HepG2 (cell line): ENCODE results near the gene CBLN1. TPM values are rescaled to one million over a fixed set of nuclear protein-coding genes. Genes with fewer than 3 reads are reported as not detected.

Experiments used
- ATAC-seq: fragments of 200-7000 bp; cut with Tn5 transposase; 3 replicates; pipeline ENCODE4 v1.9.1; 2020; ENCODE audit warnings: mild to moderate bottlenecking, moderate library complexity
- BruUV-seq: library from RNA; stranded (reverse); fragments of 400-500 nt; replicated peaks from 2 replicates; lab custom pipeline; 2021; lab: Mats Ljungman, UMichigan
- CTCF ChIA-PET: fragments of 300-600 bp; formaldehyde crosslinking; extraction: SDS; loops from one replicate; lab custom pipeline; 2021; ENCODE audit warnings: low total read pairs, inconsistent platforms, low intra/inter-chr PET ratio; lab: Yijun Ruan, JAX
- POLR2A ChIA-PET: fragments of 350-600 bp; sonication (Branson Sonifier 250); formaldehyde crosslinking; loops from one replicate; lab custom pipeline; 2020; ENCODE audit warnings: antibody characterized with exemption, inconsistent platforms; lab: Yijun Ruan, JAX
- DNase-seq: peaks from one replicate; pipeline ENCODE4 v3.0.0-alpha.2; 2015; ENCODE audit warnings: low spot score
- FAIRE-seq: peaks from 3 replicates; lab custom pipeline; 2011; peaks lifted over from hg19 to GRCh38; lab: Jason Lieb, UNC
- H2AFZ ChIP-seq: one replicate; pipeline ENCODE4 v1.6.1; 2011; ENCODE audit warnings: low read length, inconsistent platforms
- H3K27ac ChIP-seq: fragments of 300-600 bp; 3 replicates; pipeline ENCODE4 v1.8.0; 2011; ENCODE audit warnings: mixed run types, mild to moderate bottlenecking, mixed read lengths, low read length, inconsistent platforms; ENCODE audit not compliant: insufficient read depth; ENCODE audit errors: extremely low read length
- H3K27me3 ChIP-seq, 2 experiments: fragments of 200-600 bp in 1 of 2; 2 replicates in 1 of 2; 3 replicates in 1 of 2; pipeline versions ENCODE4 v1.6.0 to v1.8.0; 2011; ENCODE audit warnings: low read length in 2 of 2, mild to moderate bottlenecking in 2 of 2, moderate library complexity in 2 of 2, inconsistent platforms in 1 of 2; ENCODE audit not compliant: insufficient read depth in 2 of 2, control insufficient read depth in 1 of 2
- H3K36me3 ChIP-seq, 2 experiments: fragments of 200-600 bp in 1 of 2; replicated peaks in 1 of 2; 2 replicates in 1 of 2; 3 replicates in 1 of 2; pipeline versions ENCODE4 v1.5.1 to v1.8.0; 2011; ENCODE audit warnings: low read length in 2 of 2, inconsistent platforms in 1 of 2; ENCODE audit not compliant: insufficient read depth in 2 of 2, control insufficient read depth in 1 of 2
- H3K4me1 ChIP-seq: 2 replicates; pipeline ENCODE4 v1.5.1; 2012; ENCODE audit warnings: low read length, inconsistent platforms; ENCODE audit not compliant: insufficient read depth
- H3K4me2 ChIP-seq: 2 replicates; pipeline ENCODE4 v1.6.0; 2011; ENCODE audit warnings: low read depth, low read length, inconsistent platforms
- H3K4me3 ChIP-seq, 3 experiments: fragments of 200-600 bp in 1 of 3; sonication (generic), shearing (Covaris generic) in 1 of 3; replicated peaks in 1 of 3; 2 replicates each; pipeline ENCODE4 v1.5.1; 2011 to 2016; ENCODE audit warnings: low read length in 3 of 3, inconsistent platforms in 2 of 3, low read depth in 2 of 3, mild to moderate bottlenecking in 2 of 3, control low read depth in 1 of 3, mixed read lengths in 1 of 3; ENCODE audit not compliant: insufficient read depth in 1 of 3
- H3K79me2 ChIP-seq: one replicate; pipeline ENCODE4 v1.6.1; 2011; ENCODE audit warnings: low read length, inconsistent platforms; ENCODE audit not compliant: insufficient read depth
- H3K9ac ChIP-seq: 2 replicates; pipeline ENCODE4 v1.6.0; 2011; ENCODE audit warnings: mild to moderate bottlenecking, low read depth, low read length, inconsistent platforms; ENCODE audit not compliant: insufficient read depth
- H3K9me3 ChIP-seq: 2 replicates; pipeline ENCODE4 v1.5.1; 2012; ENCODE audit warnings: mild to moderate bottlenecking, low read length
- H4K20me1 ChIP-seq: 2 replicates; pipeline ENCODE4 v1.6.0; 2011; ENCODE audit warnings: inconsistent platforms, mild to moderate bottlenecking, low read length, moderate library complexity; ENCODE audit not compliant: insufficient read depth
- EZH2 ChIP-seq: conservative IDR thresholded peaks from 2 replicates; pipeline ENCODE4 v1.6.1; 2012; ENCODE audit warnings: mild to moderate bottlenecking, low read depth, low read length, moderate library complexity
- FOSL2 ChIP-seq: sonication (generic); formaldehyde crosslinking; IDR thresholded peaks from 2 replicates; pipeline ENCODE4 v1.4.0; 2020; ENCODE audit warnings: missing genetic modification reagents
- ZKSCAN8 ChIP-seq: IDR thresholded peaks from 2 replicates; pipeline ENCODE4 v1.6.1; 2016; ENCODE audit warnings: borderline replicate concordance, missing genetic modification reagents, missing compliant biosample characterization
- WGBS: methylation state at CpG from one replicate; pipeline ENCODE4 v1.1.6; 2017; ENCODE audit warnings: low lambda C conversion rate; 5-methylcytosine and 5-hydroxymethylcytosine counted together
- in situ Hi-C: cut with HindIII; loops from 2 replicates; pipeline ENCODE4 v1.10.0; 2017; ENCODE audit warnings: low pct_unique_long_range_greater_than_20kb; ENCODE audit not compliant: extremely low pct_ligation_motif_present
- intact Hi-C: fragments of 100-400 bp; cut with micrococcal nuclease; formaldehyde crosslinking; loops from one replicate; pipeline ENCODE4 v1.10.0; 2022; ENCODE audit not compliant: unreplicated experiment
- polyA plus RNA-seq, 8 experiments: library from polyadenylated mRNA; depleted of rRNA in 3 of 8; stranded (reverse) in 7 of 8; unstranded in 1 of 8; fragments of >200 nt; fragmentation: Illumina TruSeq in 4 of 8; extraction: Trizol in 4 of 8; gene quantifications; 2 replicates each; pipeline versions ENCODE4 v1.2.1 to v1.2.3, GENCODE V29; 2011 to 2016; ENCODE audit warnings: low read depth in 4 of 8, missing spikeins in 1 of 8, mixed read lengths in 1 of 8; ENCODE audit not compliant: insufficient read depth in 1 of 8
- total RNA-seq, 5 experiments: library from RNA; depleted of rRNA; stranded (reverse); fragments of >200 nt; fragmentation: Illumina TruSeq; extraction: Trizol; gene quantifications; 2 replicates each; pipeline ENCODE4 v1.2.3, GENCODE V29; 2016; ENCODE audit warnings: low read depth in 1 of 5

Gene CBLN1
- total and polyA plus RNA-seq, 2 of the 13 experiments (the other 11 are each of a cell fraction or from before 2014, with no cell fraction given) = not detected

DNA sequence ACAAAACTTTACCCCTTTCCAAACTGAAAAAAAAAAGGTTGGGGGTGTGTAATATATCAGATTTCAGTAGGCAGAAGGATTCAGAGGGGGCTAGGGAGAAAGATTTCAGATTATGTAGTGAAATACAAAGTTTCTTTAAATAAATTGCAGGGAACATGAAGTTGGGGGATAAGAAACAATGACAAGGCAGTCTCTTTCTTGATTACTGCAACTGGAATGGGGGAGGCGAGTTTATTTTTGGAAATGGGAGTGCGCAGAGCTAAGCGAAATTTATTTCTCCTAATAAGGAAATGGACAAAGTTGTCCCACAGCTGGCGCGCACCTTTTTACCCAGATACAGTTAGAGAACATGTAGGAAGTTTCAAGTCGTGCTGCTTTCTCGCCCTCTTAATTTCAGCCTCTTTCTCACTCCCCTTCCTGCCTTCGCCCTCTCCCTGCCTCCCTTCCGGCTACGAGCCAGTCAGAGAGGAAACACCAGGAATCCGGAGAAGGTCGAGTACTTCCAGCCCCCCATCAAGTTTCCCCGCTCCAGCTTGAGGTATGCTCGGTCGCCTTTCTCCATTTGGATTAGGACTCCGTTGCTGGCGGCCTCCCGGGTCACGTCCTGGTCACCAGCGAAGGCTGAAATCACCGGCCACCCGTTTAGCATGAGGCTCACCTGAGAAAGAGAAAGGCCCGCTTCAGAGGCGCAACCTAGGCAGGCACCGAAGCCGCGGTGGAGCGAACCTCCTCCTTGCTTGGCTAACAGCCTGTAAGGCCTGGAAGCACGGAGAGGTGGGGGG lies 2.5 kb downstream of the CBLN1 start:
- H3K9me3 ChIP-seq = no peaks in the 10 kb centered on the region
- FAIRE-seq (no peak), DNase-seq (no peak), ATAC-seq (no peak)
- intact Hi-C loops (no loop called here), in situ Hi-C loops (no loop called here)
- no TSS peak for BruUV-seq
- H3K9ac ChIP-seq = no peak overlapping the region
- no peaks in the 10 kb centered on the region for H4K20me1 ChIP-seq
- ChIA-PET POLR2A (no interaction called here), CTCF (no interaction called here)
- H3K27me3 ChIP-seq = peaks cover 10 to 86% of the 10 kb centered on the region in 2 experiments; a peak in 4 of 5 replicates
- H3K4me3 ChIP-seq = no peak overlapping the region
- H3K27ac ChIP-seq = no peak overlapping the region
- no peak for TF ChIP-seq FOSL2 (CRISPR knock-in tag)
- no peaks in the 10 kb centered on the region for H3K4me1 ChIP-seq
- no peak overlapping the region for H2AFZ ChIP-seq
- no peaks in the 10 kb centered on the region for H3K79me2 ChIP-seq
- H3K4me2 ChIP-seq = no peak overlapping the region
- H3K36me3 ChIP-seq = no peaks in the 10 kb centered on the region
- WGBS = 18% methylated on average over 29 of the region's 29 CpGs

DNA sequence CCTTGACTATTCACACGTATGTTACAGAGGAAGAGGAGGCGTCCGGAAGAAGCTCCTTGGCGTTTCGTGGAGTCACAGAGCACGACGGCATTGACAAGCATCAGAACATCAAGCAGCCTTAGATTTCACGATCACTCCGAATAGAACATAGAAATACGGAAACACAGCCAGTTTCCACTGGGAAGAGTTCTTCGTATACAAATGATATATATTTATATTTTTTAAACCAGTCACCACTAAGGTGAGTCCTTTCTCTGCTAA lies 3.1 kb downstream of the CBLN1 start:
- Histone ChIP-seq H3K4me3 (no peak overlapping the region), H3K4me1 (no peaks in the 10 kb centered on the region), H3K9ac (no peak overlapping the region), H3K4me2 (no peak overlapping the region), H2AFZ (no peak overlapping the region), H4K20me1 (no peaks in the 10 kb centered on the region), H3K79me2 (no peaks in the 10 kb centered on the region), H3K27ac (no peak overlapping the region), H3K9me3 (no peaks in the 10 kb centered on the region), H3K36me3 (no peaks in the 10 kb centered on the region), H3K27me3 (peaks cover 8 to 87% of the 10 kb centered on the region in 2 experiments; a peak in 4 of 5 replicates)
- POLR2A ChIA-PET = no interaction called here
- no TSS peak for BruUV-seq
- TF ChIP-seq EZH2 = 0 out of 2 replicates have a peak, but pooled peaks have one; percentile 70
- TF ChIP-seq ZKSCAN8 (CRISPR knock-in tag) = no peak
- no peak for DNase-seq
- no peak for ATAC-seq
- in situ Hi-C loops = no loop called here
- CTCF ChIA-PET = no interaction called here
- intact Hi-C loops = no loop called here
- FAIRE-seq = no peak
- WGBS = 33% methylated on average over 11 of the region's 11 CpGs
